OCI-LY3 (cell line): ENCODE results near the gene TPM1.

Experiments
- EZH2phosphoT487 ChIP-seq: fragments of 200-600 bp; shearing (Covaris generic); IDR thresholded peaks from 2 replicates; pipeline ENCODE4 v1.6.1; 2018; ENCODE audit warnings: antibody characterized with exemption, mixed run types, low read depth
- TF ChIP-seq, protein P1 (sequence below): fragments of 200-600, 300-600 bp; sonication (generic); IDR thresholded peaks from 2 replicates; pipeline ENCODE4 v1.5.1; 2014; ENCODE audit warnings: antibody characterized with exemption, low read length, low read depth

DNA sequence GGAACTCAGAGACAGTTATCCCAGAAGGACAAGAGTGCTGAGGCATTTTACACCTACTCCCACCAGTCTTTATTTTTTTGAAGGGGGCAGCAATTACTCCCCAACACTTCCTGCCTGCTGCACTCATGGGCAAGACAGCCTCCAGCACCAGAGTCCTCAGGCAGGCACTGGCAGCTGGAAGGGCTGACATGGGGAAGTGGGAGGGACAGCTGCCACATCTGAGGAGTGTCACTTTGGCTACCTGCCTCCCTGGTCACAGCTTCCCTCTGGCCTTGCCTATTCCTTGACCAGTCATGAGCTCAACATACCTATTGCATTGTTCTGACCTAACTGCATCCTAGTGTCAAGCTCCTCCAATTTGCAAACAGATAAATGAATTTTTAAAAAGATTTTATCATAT is 68.9 kb downstream of the TPM1 start:
- TF ChIP-seq, protein P1, sequence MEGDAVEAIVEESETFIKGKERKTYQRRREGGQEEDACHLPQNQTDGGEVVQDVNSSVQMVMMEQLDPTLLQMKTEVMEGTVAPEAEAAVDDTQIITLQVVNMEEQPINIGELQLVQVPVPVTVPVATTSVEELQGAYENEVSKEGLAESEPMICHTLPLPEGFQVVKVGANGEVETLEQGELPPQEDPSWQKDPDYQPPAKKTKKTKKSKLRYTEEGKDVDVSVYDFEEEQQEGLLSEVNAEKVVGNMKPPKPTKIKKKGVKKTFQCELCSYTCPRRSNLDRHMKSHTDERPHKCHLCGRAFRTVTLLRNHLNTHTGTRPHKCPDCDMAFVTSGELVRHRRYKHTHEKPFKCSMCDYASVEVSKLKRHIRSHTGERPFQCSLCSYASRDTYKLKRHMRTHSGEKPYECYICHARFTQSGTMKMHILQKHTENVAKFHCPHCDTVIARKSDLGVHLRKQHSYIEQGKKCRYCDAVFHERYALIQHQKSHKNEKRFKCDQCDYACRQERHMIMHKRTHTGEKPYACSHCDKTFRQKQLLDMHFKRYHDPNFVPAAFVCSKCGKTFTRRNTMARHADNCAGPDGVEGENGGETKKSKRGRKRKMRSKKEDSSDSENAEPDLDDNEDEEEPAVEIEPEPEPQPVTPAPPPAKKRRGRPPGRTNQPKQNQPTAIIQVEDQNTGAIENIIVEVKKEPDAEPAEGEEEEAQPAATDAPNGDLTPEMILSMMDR = no peak
- no peak for TF ChIP-seq EZH2phosphoT487
